GM10248 (cell line): Measurements from ENCODE around the gene ZDHHC14.
"Not testable (repeated sequence)": the region's sequence is repeated elsewhere in the genome, so short reads cannot be mapped to it uniquely, and the experiment has no call there.

Source experiments
- CTCF ChIA-PET: fragments of 300-600 bp; sonication (Branson Sonifier 250); formaldehyde crosslinking; extraction: SDS; loops from one replicate; lab custom pipeline; 2021; ENCODE audit warnings: antibody characterized with exemption; lab: Yijun Ruan, JAX
- POLR2A ChIA-PET: fragments of 350-650 bp; sonication (Branson Sonifier 250); formaldehyde crosslinking; extraction: SDS; loops from one replicate; lab custom pipeline; 2020; ENCODE audit warnings: antibody characterized with exemption; lab: Yijun Ruan, JAX
- DNase-seq: peaks from one replicate; pipeline ENCODE4 v3.0.0; 2012; ENCODE audit errors: extremely low spot score
- CTCF ChIP-seq: IDR thresholded peaks from 2 replicates; pipeline ENCODE4 v1.5.1; 2012; ENCODE audit warnings: mild to moderate bottlenecking, low read depth; ENCODE audit errors: extremely low read depth, missing control alignments, control extremely low read depth

Gene ZDHHC14

GRCh38 chr6:157392927-157393668 is 12.1 kb downstream of the ZDHHC14 start:
- POLR2A ChIA-PET: no interaction called here
- TF ChIP-seq CTCF: no peak
- no peak for DNase-seq
- CTCF ChIA-PET: interaction anchor here (1.4 to 1.6 kb wide), 2 partner anchors 16 to 480 kb away, joined by 3 read pairs; no protein-coding TSS in a partner anchor

GRCh38 chr6:157393669-157394327 is 12.8 kb downstream of the ZDHHC14 start:
- no peak for DNase-seq
- no peak for TF ChIP-seq CTCF
- POLR2A ChIA-PET: no interaction called here
- CTCF ChIA-PET: no interaction called here

GRCh38 chr6:157395199-157395598 is 14.2 kb downstream of the ZDHHC14 start:
- DNase-seq, POLR2A ChIA-PET: not testable (repeated sequence)
- CTCF ChIA-PET: interaction anchor here (1.2 kb wide), 1 partner anchor 10 kb away, joined by 3 read pairs; no protein-coding TSS in a partner anchor

GRCh38 chr6:157396026-157396425 is 15.0 kb downstream of the ZDHHC14 start:
- CTCF ChIA-PET: interaction anchor here (1.2 to 1.6 kb wide), 3 partner anchors 9 to 81 kb away, joined by 3 to 4 read pairs (median 3); no protein-coding TSS in a partner anchor

GRCh38 chr6:157397660-157398059 is 16.7 kb downstream of the ZDHHC14 start:
- no peak for DNase-seq
- ChIA-PET CTCF (interaction anchor here (1.4 kb wide), 1 partner anchor 12 kb away, joined by 3 read pairs; no protein-coding TSS in a partner anchor), POLR2A (no interaction called here)
- no peak for TF ChIP-seq CTCF

More at GRCh38 chr6:157396026-157396425, 15.0 kb downstream of the ZDHHC14 start:
- POLR2A ChIA-PET: no interaction called here
- no peak for DNase-seq
- TF ChIP-seq CTCF: no peak

GRCh38 chr6:157398151-157398550 is 17.2 kb downstream of the ZDHHC14 start:
- ChIA-PET POLR2A (no interaction called here), CTCF (interaction anchor here (1.4 kb wide), 1 partner anchor 12 kb away, joined by 3 read pairs; no protein-coding TSS in a partner anchor)
- no peak for TF ChIP-seq CTCF
- DNase-seq: no peak

- TF ChIP-seq CTCF: no peak
- DNase-seq: no peak
- ChIA-PET POLR2A (no interaction called here), CTCF (no interaction called here)
Observed at GRCh38 chr6:157400676-157401075, 19.7 kb downstream of the ZDHHC14 start.
